Neural crest cell (in vitro differentiated cells): Measurements from ENCODE around the gene ATP11A. TPM values are rescaled to one million over a fixed set of nuclear protein-coding genes. Genes with fewer than 3 reads are reported as not detected.

Experiments used
- DNase-seq: peaks from one replicate; pipeline ENCODE4 v3.0.0; 2021; ENCODE audit warnings: low read depth, mixed read lengths, low spot score
- H3K27ac Mint-ChIP-seq: one replicate; pipeline ENCODE4 v1.8.0; 2021; ENCODE audit warnings: mild to moderate bottlenecking, mixed read lengths; ENCODE audit not compliant: unreplicated experiment
- H3K27me3 Mint-ChIP-seq: 2 replicates; pipeline ENCODE4 v1.8.0; 2021; ENCODE audit warnings: low read depth, mild to moderate bottlenecking, mixed read lengths
- H3K36me3 Mint-ChIP-seq: 2 replicates; pipeline ENCODE4 v1.8.0; 2021; ENCODE audit warnings: low read depth, mild to moderate bottlenecking, mixed read lengths
- H3K4me1 Mint-ChIP-seq: 2 replicates; pipeline ENCODE4 v1.8.0; 2021; ENCODE audit warnings: mixed read lengths
- H3K4me3 Mint-ChIP-seq: one replicate; pipeline ENCODE4 v1.8.0; 2021; ENCODE audit warnings: mild to moderate bottlenecking, mixed read lengths
- H3K9me3 Mint-ChIP-seq: 2 replicates; pipeline ENCODE4 v1.8.0; 2021; ENCODE audit warnings: mixed read lengths
- total RNA-seq: library from RNA; stranded (reverse); gene quantifications from 2 replicates; pipeline ENCODE4 v1.2.1, GENCODE V29; 2021
- TF ChIP-seq, protein P1 (sequence below): fragments of 200-600 bp; sonication (generic); conservative IDR thresholded peaks from 2 replicates; pipeline ENCODE4 v1.5.0; 2021; ENCODE audit warnings: antibody characterized with exemption, mild to moderate bottlenecking

The ATP11A gene
- total RNA-seq, 1 donor from 2014 or later: 97.4 TPM

DNA sequence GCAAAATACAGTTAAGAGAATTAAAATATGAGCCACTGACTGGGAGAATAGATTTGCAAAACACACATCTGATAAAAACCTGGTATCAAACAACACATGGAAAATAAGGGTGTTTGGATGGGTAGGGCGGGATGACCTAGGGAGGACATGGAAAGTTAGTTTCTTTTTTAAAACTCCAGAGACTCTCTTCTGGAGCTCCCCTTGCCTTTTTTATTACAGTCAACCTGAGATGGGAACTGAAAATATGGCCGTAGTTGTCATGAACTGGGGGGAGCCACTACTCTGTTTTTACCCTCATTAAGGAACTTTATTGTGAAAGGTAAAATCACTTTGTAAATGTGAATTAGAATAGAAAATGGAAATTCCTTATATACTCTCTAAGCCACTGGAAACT is 113.0 kb downstream of the ATP11A start:
- TF ChIP-seq, protein P1, sequence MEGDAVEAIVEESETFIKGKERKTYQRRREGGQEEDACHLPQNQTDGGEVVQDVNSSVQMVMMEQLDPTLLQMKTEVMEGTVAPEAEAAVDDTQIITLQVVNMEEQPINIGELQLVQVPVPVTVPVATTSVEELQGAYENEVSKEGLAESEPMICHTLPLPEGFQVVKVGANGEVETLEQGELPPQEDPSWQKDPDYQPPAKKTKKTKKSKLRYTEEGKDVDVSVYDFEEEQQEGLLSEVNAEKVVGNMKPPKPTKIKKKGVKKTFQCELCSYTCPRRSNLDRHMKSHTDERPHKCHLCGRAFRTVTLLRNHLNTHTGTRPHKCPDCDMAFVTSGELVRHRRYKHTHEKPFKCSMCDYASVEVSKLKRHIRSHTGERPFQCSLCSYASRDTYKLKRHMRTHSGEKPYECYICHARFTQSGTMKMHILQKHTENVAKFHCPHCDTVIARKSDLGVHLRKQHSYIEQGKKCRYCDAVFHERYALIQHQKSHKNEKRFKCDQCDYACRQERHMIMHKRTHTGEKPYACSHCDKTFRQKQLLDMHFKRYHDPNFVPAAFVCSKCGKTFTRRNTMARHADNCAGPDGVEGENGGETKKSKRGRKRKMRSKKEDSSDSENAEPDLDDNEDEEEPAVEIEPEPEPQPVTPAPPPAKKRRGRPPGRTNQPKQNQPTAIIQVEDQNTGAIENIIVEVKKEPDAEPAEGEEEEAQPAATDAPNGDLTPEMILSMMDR: no peak
- Mint-ChIP-seq H3K36me3 (peaks cover 35% of the 10 kb centered on the region), H3K4me3 (no peak overlapping the region), H3K4me1 (peaks cover 47% of the 10 kb centered on the region), H3K9me3 (peaks cover 16% of the 10 kb centered on the region), H3K27me3 (no peaks in the 10 kb centered on the region), H3K27ac (peak overlapping the region; percentile 5)
- no peak for DNase-seq

- no peak overlapping the region for H3K27ac Mint-ChIP-seq
Measured at GRCh38 chr13:112803422-112803821, 113.6 kb downstream of the ATP11A start.

GRCh38 chr13:112804374-112804773 is 114.5 kb downstream of the ATP11A start:
- Mint-ChIP-seq H3K9me3 (peaks cover 8% of the 10 kb centered on the region), H3K4me1 (peaks cover 32% of the 10 kb centered on the region), H3K4me3 (no peak overlapping the region), H3K36me3 (peaks cover 20% of the 10 kb centered on the region), H3K27me3 (no peaks in the 10 kb centered on the region), H3K27ac (peak overlapping the region; percentile 86)
- DNase-seq: no peak
- TF ChIP-seq, protein P1: no peak

More at GRCh38 chr13:112803422-112803821, 113.6 kb downstream of the ATP11A start:
- DNase-seq: no peak
- peaks cover 16% of the 10 kb centered on the region for H3K9me3 Mint-ChIP-seq
- no peak overlapping the region for H3K4me3 Mint-ChIP-seq
- peaks cover 29% of the 10 kb centered on the region for H3K36me3 Mint-ChIP-seq
- H3K4me1 Mint-ChIP-seq: peaks cover 41% of the 10 kb centered on the region
- no peaks in the 10 kb centered on the region for H3K27me3 Mint-ChIP-seq
- TF ChIP-seq, protein P1: no peak

DNA sequence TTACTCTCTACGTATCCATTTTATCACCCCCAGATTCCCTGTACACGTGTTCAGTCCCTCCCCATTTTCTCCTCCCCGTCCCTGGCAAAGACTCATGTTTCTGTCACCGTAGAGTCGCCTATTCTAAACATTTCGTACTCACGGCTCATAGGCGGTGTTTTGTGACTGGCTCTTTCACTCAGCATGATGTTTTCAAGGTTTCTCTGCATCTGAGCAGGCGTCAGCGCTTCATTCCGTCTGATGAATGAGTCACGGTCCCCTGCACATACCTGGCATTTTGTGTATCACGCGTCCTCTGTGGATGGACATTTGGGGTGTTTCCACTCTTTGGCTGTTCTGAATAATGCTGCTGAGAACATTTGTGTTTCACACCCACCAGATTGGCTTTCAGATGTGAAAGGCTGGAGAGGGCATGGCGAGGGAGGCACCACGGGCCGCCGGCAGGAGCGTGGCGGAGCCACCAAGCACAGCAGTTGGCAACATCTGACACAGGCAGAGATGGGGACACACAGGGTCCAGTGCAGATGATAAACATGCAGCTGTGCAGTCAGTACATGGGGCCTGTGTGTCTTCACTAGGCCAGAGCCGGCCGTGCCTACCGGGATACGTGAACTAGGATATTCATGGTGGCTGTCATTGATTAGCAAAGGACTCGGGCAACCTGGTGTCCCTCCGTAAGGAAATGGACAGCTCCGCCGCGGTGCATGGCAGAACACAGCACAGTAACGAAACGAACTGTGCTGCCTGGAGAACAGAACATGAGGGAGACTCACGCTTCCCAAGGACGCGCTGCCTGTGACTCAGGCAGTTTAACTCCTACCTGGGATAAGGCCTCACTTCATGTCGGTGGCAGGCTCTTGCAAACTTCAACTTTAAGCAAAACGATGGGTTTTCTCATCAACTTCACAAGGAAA is 117.2 kb downstream of the ATP11A start:
- Mint-ChIP-seq H3K36me3 (peaks cover 16% of the 10 kb centered on the region), H3K4me1 (peaks cover 33% of the 10 kb centered on the region), H3K4me3 (no peak overlapping the region), H3K27me3 (no peaks in the 10 kb centered on the region), H3K9me3 (no peaks in the 10 kb centered on the region), H3K27ac (peak overlapping the region; percentile 48)
- DNase-seq: no peak
- TF ChIP-seq, protein P1: no peak

- no peaks in the 10 kb centered on the region for H3K27me3 Mint-ChIP-seq
Measured at GRCh38 chr13:112807653-112808376, 118.0 kb downstream of the ATP11A start.

More at GRCh38 chr13:112807653-112808376, 118.0 kb downstream of the ATP11A start:
- no peak for DNase-seq
- Mint-ChIP-seq H3K4me3 (no peak overlapping the region), H3K9me3 (no peaks in the 10 kb centered on the region), H3K36me3 (peaks cover 20% of the 10 kb centered on the region), H3K27ac (no peak overlapping the region), H3K4me1 (peaks cover 25% of the 10 kb centered on the region)
- TF ChIP-seq, protein P1: no peak
